ENCODE results near the gene ICAM5.

DNA sequence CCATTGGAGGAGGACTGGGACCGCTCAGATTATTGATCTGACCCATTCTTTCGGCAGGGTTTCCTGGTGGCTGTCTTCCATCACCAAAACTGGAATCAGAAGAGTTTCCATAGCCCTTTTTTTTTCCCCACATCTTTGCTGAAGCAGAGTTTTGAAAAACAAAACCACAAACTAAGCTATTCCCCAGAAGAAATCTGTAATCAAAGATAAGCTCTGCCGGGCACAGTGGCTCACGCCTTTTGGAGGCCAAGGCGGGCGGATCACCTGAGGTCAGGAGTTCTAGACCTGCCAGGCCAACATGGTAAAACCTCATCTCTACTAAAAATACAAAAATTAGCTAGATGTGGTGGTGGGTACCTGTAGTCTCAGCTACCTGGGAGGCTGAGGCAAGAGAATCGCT lies 23.0 kb upstream of the ICAM5 start:
- no peak for TF ChIP-seq ZNF274 (IDR thresholded peaks at IDR 0.05; ENCODE audit: low read depth, low read length)
- TF ChIP-seq YY1 (IDR thresholded peaks at IDR 0.05; ENCODE audit: insufficient read depth, insufficient read length) = no peak

Data from NT2/D1 (cell line).